AG04450 (cell line): ENCODE data around the gene EXTL1. TPM values are rescaled to one million over a fixed set of nuclear protein-coding genes. Genes with fewer than 3 reads are reported as not detected.

Source experiments
- polyA plus RNA-seq: library from polyadenylated mRNA; depleted of rRNA; stranded (reverse); fragments of >200 nt; gene quantifications from 2 replicates; pipeline ENCODE4 v1.2.3, GENCODE V29; 2011; rRNA removed
- small RNA-seq: library from RNA; depleted of rRNA; stranded (forward); fragments of <200 nt; gene quantifications from one replicate; pipeline ENCODE3, GENCODE V24; 2012; ENCODE audit warnings: low read depth; ENCODE audit not compliant: insufficient read length

The EXTL1 gene
- polyA plus RNA-seq, 1 experiment = 1.3 TPM

Small RNA genes lying within 50 kb of the gene (small RNA-seq; reads per million reads assigned to genes)
- gene RF00283 = not detected
- not detected for gene RF00492

Other genes with a start within 250 kb of the EXTL1 start
- gene SELENON, start 221.6 kb upstream of the EXTL1 start, polyA plus RNA-seq = 36.3 and 62.6 TPM in 2 replicates
- 65.8 and 68.6 TPM in 2 replicates for gene MTFR1L, start 201.8 kb upstream of the EXTL1 start, polyA plus RNA-seq
- 0.97 and 1.1 TPM in 2 replicates for gene AUNIP, start 162.3 kb upstream of the EXTL1 start, polyA plus RNA-seq
- 10.7 and 11.9 TPM in 2 replicates for gene PAQR7, start 146.1 kb upstream of the EXTL1 start, polyA plus RNA-seq
- gene STMN1, start 115.4 kb upstream of the EXTL1 start, polyA plus RNA-seq = 154 and 176 TPM in 2 replicates
- gene PAFAH2, start 23.7 kb upstream of the EXTL1 start, polyA plus RNA-seq = 9.3 and 11.8 TPM in 2 replicates
- not detected in 2 replicates for gene SLC30A2, start 24.3 kb downstream of the EXTL1 start, polyA plus RNA-seq
- not detected in 2 replicates for gene TRIM63, start 45.9 kb downstream of the EXTL1 start, polyA plus RNA-seq
- gene PDIK1L, start 90.0 kb downstream of the EXTL1 start, polyA plus RNA-seq = 2.9 and 3.0 TPM in 2 replicates
- not detected in 2 replicates for gene FAM110D, start 137.3 kb downstream of the EXTL1 start, polyA plus RNA-seq
- not detected in 2 replicates for gene C1orf232, start 147.2 kb downstream of the EXTL1 start, polyA plus RNA-seq
- gene ZNF593, start 148.1 kb downstream of the EXTL1 start, polyA plus RNA-seq = 19.7 and 28.6 TPM in 2 replicates
- gene ZNF593OS, start 150.1 kb downstream of the EXTL1 start, polyA plus RNA-seq = not detected in 2 replicates
- 0.05 TPM in 1 of 2 replicates, not detected in the other for gene CNKSR1, start 155.7 kb downstream of the EXTL1 start, polyA plus RNA-seq
- gene CATSPER4, start 168.8 kb downstream of the EXTL1 start, polyA plus RNA-seq = not detected in 2 replicates
- 5.7 and 5.8 TPM in 2 replicates for gene CEP85, start 212.4 kb downstream of the EXTL1 start, polyA plus RNA-seq